HTERT RPE-1 (cell line): ENCODE measurements around the gene SUGCT.
"Not testable (repeated sequence)": the region's sequence is repeated elsewhere in the genome, so short reads cannot be mapped to it uniquely, and the experiment has no call there.

ENCODE experiments used
- in situ Hi-C: fragments of 300-500 bp; cut with MboI; formaldehyde crosslinking; loops from 4 replicates; pipeline ENCODE4 v1.14.3; 2020; ENCODE audit warnings: low sequenced_read_pairs

The SUGCT gene

DNA sequence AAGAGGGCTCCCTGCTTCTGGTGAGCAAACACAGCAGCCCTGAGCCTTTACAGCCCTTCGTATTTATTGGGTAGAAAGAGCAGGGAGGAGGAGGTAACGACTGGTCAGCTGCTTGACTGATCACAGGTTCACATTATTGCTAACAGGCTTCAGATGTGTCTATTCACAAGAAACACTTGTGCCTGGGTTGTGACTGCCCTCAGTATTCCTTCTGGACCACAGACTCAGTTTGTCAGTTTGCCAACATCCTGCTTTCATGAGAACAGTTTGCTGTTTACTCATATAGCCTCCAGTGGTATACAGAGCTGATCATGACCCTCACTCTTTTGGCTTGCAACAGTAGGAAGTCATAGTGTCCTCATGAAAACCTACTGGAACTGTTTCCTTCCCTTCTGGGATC is 467.5 kb downstream of the SUGCT start:
- in situ Hi-C loops: not testable (repeated sequence)

DNA sequence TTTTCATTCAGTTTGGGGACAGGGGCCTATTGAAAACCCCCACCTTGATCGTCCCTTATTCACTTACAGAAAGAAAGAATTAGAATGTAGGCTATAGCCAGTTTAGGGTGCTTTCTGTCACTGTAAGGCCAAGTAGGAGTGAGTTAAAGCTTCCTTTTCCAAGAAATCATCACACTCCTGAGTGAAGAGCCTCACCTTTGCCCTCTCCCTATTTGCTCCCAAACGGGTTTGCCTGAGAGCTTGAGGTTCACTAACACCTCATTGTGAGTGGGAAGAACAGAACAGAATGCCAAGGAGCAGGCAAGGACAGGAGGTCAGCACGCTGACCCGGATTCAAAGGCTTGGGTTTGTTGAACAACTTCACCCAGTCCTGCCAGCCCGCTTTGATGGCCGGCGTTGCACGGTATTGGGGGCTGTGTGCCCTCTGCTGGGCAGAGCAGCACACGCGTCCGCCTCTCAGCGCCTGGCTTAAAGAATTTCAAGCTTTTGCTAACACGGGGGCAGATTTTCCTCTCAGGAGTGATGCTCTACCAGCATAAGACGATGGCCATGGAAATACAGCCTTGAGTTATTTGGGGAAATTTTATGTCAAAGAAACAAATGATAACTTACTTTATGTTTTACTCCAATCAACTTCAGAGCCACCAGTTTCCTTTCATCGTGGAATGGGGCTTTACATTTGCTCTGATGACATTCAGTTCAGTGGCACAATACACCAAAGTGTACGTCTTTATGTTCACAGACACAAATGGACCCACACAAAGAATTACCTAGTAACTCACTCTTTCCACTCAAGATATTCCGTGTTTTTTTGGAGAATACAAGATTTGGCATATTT is 470.0 kb downstream of the SUGCT start:
- in situ Hi-C loops: no loop called here

DNA sequence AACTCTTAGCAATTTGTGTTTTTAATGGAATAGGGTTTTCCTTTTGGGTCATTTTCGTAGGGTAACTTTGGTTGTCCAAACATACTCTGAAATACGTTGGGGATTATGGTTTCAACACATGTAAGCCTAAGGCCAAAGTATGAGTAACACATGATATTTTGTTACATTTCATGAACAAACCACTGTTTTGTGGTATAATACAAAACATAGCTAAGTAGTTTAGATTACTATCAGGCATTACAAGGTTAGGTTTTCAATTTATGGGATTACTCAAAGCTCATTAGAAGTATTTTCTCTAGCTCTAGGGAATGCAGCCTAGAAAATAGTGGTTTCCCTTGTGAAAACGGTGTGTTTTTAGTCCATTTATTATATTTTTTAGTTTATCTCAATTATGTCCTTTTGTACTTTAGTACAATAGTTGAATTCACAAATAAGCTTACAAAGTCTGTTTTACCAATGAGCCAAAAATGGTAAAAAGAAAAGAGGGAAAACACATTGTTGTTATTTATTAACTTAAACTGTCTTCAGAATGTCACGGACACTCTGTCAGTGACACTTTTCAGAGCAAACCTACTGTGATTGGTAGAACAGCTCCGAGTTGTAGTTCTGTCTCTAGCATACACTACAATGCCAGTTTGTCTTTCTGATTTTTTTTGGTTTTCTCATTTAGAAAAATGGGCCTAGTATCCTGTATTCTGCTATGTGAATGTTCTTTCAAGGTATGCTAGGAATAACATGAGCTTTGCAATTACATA is 473.7 kb downstream of the SUGCT start:
- in situ Hi-C loops: no loop called here

DNA sequence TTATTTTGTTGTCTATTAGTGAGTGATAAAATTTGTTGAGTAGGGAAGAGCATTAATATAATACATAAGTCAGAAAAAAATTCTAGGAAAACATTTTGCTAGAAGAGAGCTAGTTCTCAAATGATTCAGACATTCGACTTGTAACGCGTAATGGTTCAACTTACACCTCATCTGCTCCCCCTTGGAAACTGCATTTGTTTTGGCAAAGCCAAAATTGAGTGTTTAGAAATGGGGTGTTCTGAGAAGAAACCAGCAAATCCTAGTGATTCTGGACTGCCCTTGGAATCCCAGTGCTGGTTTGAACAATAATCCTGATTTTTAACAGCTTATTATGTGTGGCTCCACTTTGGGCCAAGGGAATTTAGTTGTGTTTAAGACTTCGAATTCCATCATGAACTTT is 475.7 kb downstream of the SUGCT start:
- in situ Hi-C loops: no loop called here

DNA sequence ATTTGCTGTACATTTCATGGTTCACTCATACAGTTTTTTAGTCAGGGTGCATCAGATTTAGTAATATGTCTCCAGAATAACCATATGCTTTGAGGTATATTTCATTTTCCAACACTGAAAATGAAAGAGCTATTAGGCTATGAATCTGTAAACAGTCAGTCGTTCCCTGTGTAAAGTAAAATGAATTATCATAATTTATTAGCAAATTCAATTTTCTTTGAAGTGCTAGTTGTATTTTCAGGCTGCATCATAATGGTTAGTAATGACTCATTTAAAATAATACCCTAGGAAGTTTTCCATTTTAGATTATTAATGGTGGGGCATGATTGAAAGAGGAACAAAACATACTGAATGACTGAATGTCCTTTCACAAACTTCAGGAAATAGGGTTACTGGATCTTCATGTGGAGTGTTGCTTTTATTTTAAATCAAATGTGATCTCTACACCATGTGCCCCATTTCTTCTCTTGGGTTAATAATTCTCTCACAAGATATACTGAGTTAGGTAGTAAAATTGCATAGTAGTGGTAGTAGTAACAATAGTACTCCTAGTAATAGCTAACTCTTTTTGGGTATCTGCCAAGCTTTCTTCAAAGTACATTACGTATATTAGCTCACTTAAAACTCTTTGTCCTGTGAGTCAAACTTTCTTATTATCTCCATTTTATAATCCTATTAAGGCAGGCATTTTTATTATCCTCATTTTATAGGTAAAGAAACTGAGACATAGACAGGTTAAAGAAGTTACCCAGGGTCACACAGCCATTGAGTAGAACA is 476.5 kb downstream of the SUGCT start:
- in situ Hi-C loops: no loop called here

DNA sequence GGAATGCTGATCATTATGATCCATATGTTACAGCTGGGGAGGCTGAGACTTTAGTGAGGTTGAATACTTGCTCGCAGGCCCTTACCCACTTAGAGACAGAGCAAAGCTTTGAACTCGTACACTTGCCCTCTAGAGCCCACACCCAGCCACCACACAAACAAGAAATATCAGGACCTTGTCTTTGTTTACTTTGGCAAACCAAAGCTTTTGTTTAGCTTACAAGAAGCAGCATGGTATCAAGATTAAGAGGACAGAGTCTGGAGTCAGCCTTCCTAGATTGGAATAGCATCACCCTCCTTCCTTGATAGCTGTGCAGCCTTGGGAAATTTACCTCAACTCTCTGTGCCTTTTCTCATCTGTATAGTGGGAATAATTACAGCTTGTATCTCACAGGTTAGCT is 477.5 kb downstream of the SUGCT start:
- in situ Hi-C loops: no loop called here

DNA sequence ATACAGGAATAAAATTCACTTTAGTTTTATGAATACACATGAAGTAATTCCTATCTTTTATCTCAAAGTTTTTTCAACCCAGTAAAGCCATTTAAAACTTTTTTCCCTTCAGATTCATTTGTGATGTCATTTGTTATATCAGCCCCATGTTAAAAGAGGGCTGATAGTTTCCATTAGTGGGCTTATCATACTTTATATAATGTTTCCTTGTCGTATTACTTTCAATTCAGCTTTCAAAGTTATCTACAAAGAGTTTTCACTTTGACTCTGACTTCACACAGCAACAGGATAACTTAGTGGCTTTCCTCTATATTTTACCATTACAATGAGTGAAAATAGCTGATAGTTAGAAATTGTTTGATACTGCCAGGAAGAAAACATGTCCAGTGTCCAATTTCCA is 484.8 kb downstream of the SUGCT start:
- in situ Hi-C loops: no loop called here

DNA sequence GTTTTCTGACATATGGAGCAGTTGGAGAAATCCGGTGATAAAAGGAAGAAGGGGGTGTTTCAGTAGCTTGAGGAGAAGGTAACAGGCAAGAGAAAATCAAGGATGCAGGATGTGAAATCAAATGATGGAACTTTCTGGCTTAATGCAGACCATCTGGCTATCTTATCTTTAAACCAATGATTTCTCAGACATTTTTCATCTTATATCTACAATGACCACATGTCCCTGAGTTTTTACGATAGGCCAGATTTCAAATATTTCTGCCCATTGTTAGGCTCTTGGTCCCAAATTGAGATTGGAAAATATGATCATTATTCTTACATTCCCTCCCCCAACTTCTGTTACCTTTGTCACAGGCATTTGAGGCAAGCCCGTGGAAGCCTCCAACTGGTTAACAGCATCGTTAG is 486.8 kb downstream of the SUGCT start:
- in situ Hi-C loops: no loop called here

DNA sequence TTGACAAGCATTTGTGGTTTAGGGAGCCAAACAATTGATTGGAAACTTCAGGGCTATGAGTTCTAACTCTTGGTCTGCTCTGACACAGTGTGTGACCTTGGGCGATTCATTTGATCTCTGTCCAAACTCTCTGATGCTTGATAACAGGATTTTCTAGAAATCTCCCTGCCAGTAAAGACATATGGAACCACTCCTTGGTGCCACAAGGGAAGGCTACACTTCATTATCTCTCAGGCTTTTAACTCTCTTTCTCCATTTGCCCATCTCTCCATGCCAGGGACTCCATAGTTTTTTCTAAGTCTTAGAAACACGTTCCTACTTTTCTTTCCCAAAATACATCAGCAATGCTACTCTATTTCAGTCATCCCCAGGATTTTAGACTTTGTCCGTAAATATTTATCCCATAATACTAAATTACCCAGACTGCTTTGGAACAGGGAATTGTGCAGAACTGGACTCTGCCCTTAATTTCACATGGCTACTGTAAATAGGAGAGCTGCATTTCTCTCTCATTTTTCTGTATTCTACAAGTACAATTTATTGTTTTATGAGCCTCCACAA is 488.2 kb downstream of the SUGCT start:
- in situ Hi-C loops: no loop called here

DNA sequence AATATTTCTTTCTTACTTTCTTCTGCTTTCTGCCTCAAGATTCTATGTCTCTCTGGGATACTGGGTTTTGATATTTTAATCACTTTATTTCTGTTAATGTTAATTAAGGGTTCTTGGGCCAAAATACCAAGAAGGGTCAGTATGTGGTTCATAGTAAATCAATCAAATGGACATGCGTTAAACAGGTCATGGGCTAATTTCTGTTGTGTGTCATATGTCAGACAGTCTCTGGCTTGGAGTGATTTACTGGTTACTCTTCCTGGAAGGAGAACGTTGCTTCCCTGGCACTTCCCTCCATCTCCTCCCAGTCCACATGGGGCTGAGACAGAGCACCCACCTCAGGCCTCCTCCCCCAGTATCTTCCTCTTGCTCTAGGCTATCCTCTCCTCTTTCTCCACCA is 489.1 kb downstream of the SUGCT start:
- in situ Hi-C loops: no loop called here

DNA sequence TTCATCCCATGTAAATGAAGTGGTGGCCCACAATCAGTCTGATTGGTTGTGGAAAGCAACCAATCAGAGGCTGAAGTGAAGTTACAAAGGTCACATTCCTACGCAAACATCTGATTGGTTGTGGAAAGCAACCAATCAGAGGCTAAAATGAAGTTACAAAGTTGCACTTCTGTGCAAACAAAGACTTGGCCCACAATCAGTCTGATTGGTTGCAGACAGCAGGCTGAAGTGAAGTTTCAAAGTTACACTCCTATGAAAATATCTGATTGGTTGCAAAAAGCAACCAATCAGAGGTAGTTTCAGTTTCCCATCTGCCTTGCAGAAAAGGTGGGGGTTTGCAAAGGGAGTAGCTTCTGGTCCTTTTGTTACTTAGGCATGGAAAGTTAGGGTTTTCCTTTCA is 492.6 kb downstream of the SUGCT start:
- in situ Hi-C loops: not testable (repeated sequence)

DNA sequence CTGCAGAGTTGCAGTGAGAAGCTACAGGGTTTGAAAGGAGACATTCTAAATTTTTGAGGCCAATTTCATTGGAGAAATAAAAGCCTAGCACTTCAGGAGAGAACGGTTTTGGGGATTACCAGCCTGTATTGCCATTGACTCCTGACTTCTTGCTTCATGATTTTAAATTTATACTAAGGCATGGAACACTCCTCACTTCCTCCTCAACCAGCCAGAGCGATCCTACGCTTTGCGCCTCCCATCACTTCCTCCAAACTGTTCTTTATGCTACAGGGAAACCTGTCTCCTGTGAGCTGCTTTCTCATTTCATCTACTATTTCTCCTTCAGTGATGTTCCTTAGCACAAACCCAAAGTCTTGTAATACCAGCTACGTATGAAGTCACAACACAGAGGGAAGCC is 495.1 kb downstream of the SUGCT start:
- in situ Hi-C loops: no loop called here

DNA sequence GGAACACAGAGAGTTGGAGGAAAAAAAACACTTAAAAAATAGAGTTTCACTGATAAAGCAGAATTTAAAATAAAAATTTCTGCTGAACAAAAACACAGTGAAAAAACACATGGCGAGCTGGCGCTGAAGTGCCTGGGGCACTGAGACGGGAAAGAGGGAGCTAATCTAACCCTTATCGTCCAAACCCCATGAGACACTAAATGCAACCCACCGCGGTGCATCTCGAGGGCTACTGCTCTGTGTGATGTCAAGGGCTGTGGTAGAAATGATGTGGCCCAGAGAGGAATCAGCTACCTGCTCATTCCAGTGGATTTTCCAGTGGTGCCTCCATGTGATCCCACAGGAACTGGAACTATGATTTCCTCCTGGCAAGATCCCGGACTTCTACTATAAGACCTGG is 499.3 kb downstream of the SUGCT start:
- in situ Hi-C loops: no loop called here

DNA sequence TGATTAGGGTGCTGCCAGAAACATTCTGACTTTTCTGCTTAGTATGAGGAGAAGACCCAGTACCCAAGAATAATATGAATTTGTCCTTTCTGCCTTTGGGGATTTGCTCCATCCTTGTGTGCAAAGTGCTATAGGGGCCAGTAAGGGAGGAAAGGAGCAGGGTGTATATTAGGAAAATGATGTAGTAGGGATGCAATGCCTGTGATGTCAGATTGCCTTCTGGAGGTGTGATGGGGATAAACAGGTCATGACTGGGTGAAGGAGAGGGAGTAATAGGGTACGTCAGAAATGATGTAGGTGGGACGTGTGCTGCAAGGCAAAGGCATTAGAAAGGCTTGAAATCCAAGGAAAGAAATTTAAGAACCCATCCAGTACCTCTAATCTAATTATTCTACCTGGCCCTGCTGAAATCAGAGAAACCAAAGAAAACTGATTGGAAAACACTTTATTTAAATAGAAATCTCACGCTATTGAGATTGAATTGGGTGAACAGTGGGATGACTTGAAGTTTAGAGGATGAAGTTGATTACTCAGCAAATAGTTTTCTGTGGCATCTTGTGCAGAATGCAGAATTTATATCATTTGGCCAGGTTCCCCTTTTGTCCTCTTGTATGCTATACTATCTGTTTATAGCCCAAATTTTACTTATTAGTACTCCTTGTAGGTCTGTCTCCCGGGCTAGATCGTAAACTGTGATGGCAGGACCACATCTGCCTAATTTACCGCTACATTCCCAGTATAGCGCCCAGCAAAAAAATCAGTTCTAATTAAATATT is 503.9 kb downstream of the SUGCT start:
- in situ Hi-C loops: no loop called here

DNA sequence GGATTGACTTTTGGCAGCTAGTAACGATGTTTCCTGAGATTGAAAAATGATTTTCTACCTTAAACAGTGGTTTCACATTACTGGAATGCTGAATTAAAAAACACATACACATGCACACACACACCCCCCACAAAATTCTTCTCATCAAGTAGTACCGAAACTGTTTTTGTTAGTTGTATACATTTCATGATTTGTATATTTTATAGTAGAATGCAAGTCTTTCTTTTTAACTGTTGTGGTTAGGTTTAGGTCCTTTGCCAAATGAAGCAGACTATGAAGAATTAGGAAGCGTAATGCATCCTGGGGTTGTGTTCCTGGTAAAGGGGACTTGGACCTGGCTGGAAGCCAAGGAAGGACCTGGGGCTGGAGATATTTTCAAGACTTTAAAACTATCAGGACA is 505.8 kb downstream of the SUGCT start:
- in situ Hi-C loops: no loop called here

DNA sequence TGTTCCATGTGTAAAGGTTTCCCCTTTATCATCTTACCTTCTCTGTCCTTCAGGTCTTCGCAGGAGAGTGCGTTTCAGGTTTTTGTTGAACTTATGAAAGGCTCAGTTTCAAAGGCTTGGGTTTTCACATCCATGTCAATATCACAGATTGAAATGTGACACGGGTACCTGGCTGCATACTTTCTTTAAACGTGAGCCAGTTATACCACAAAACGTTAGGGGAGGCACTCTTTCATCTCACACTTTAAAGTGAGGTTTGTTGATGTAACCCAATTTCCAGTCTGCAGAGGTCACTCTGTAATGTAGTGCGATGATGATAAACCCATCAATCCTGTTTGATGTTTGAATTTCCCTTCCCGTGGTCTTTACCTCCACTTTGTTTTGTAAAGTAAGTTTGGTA is 506.9 kb downstream of the SUGCT start:
- in situ Hi-C loops: no loop called here

DNA sequence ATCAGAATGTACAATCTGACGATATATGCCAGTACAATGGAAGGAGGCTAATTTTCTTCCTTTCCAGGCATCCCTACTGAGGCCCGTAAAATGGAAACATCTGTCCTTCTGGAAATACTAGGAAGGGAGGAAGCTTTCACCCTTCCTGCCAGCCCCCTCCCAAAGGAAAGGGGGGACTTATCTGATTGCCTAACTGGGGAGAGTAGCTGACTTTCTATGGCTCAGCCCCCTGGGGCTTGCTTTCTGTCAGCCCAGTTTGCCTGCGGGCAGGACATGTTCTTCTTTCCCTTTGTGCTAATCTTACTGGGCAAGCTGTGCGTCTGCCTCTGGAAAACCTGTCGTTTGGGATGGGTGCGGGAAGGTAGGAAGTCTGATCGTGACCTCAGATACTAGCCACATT is 508.9 kb downstream of the SUGCT start:
- in situ Hi-C loops: no loop called here

DNA sequence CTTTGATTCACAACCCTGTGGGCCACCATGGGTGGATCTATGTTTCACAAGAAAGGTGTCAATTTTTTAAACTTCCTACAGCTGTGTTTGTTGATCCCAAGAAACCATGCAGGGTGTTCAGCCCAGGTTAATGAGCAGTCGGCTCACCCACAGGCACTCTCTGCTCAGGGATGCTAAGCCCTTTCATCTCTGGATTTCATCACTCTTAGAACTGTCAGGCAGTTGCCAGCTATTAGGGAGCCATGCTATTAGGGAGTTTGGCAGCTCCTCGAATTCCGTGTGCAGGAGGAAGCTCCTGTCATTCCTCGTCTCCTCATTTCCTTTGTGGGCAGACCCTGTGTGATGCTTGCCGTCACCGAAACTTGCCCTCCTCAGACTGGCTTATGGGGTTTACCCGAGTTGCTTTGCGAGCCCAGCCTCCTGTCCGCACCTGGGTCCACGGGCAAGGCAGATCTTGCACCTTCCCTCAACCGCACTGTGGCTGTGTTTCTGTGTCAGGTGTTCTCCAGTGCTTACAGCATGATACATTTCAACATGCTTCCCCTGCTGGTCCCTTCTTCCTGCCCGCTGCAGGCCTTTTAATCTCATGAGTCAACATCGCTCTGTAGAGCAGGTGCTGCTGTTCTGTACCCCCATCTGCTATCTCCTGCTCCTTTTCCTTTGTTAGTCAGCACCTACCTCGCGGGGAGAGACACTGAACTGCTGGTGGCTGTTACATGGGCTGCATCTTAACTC is 509.8 kb downstream of the SUGCT start:
- in situ Hi-C loops: no loop called here

DNA sequence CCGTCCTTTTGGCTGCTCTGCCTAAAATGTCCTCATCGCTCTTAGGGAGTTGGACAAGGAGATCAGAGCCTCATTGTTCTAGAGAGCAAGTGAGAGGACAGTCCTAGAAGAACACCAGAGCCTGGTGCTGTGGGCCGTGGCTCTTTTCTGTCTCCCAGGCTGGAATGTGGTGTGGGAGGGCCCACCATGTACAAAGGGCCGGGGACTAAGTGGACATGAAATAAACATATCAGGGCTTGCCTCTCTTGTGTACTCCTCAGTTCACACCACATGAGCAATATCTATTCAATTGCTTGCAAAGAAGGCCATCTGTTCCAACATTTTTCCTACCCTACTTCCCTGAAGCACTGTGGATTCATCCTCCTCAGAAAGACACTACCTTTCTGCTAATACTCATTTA is 510.4 kb downstream of the SUGCT start:
- in situ Hi-C loops: no loop called here

DNA sequence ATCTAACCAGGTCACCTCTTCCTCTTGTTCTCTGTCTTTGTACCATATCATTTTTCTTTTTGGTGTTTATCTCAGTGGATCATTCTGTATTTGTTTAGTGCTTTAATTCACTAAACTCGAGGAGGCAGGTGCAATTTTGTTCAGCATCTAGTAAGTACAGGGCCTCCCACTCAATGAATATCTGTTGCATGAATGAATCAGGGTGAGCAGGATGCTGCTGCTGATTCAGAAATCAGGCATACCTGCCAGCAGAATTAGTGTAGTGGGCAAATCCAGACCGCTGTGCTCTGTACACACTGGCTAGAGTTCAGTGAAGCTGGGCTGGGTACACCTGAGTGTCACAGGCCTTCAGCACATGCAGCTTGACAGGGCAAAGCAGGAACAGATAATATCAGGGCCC is 511.9 kb downstream of the SUGCT start:
- in situ Hi-C loops: no loop called here
